HEK293T (cell line): ENCODE data around the gene FAM217A.

ENCODE experiments used
- CTCF ChIA-PET: fragments of 350-600 bp; formaldehyde crosslinking; extraction: SDS; loops from one replicate; lab custom pipeline; 2021; ENCODE audit warnings: antibody characterized with exemption, inconsistent platforms; lab: Yijun Ruan, JAX
- POLR2A ChIA-PET: fragments of 350-600 bp; formaldehyde crosslinking; extraction: SDS; loops from one replicate; lab custom pipeline; 2020; ENCODE audit warnings: antibody characterized with exemption, inconsistent platforms; lab: Yijun Ruan, JAX
- DNase-seq: peaks from one replicate; pipeline ENCODE4 v3.0.0; 2012; ENCODE audit warnings: mixed read lengths; ENCODE audit errors: extremely low spot score
- ARNT ChIP-seq: fragments of 450-650 bp; IDR thresholded peaks from 2 replicates; pipeline ENCODE4 v1.6.1; 2017; ENCODE audit warnings: mild to moderate bottlenecking
- BHLHE40 ChIP-seq: fragments of 450-650 bp; IDR thresholded peaks from 2 replicates; pipeline ENCODE4 v1.6.1; 2016; ENCODE audit warnings: mild to moderate bottlenecking, moderate library complexity, borderline replicate concordance
- CTBP1 ChIP-seq: fragments of 450-650 bp; IDR thresholded peaks from 2 replicates; pipeline ENCODE4 v1.6.1; 2016; ENCODE audit warnings: borderline replicate concordance
- ELF4 ChIP-seq: fragments of 450-650 bp; IDR thresholded peaks from 2 replicates; pipeline ENCODE4 v1.6.1; 2017; ENCODE audit warnings: antibody characterized with exemption
- FOXA1 ChIP-seq: fragments of 450-650 bp; IDR thresholded peaks from 2 replicates; pipeline ENCODE4 v1.6.1; 2016; ENCODE audit warnings: mild to moderate bottlenecking
- FOXK2 ChIP-seq: fragments of 450-650 bp; IDR thresholded peaks from 2 replicates; pipeline ENCODE4 v1.6.1; 2016; ENCODE audit warnings: mild to moderate bottlenecking
- FOXM1 ChIP-seq: fragments of 450-650 bp; IDR thresholded peaks from 2 replicates; pipeline ENCODE4 v1.6.1; 2017; ENCODE audit warnings: mild to moderate bottlenecking, borderline replicate concordance
- HDGF ChIP-seq: fragments of 450-650 bp; IDR thresholded peaks from 2 replicates; pipeline ENCODE4 v1.6.1; 2017; ENCODE audit warnings: antibody characterized with exemption, borderline replicate concordance
- L3MBTL2 ChIP-seq: fragments of 450-650 bp; conservative IDR thresholded peaks from 2 replicates; pipeline ENCODE4 v1.6.1; 2016; ENCODE audit warnings: mild to moderate bottlenecking
- LEF1 ChIP-seq: fragments of 450-650 bp; IDR thresholded peaks from 2 replicates; pipeline ENCODE4 v1.6.1; 2017; ENCODE audit warnings: mild to moderate bottlenecking, borderline replicate concordance
- NFRKB ChIP-seq: fragments of 450-650 bp; IDR thresholded peaks from 2 replicates; pipeline ENCODE4 v1.6.1; 2016; ENCODE audit warnings: mild to moderate bottlenecking, moderate library complexity
- SP1 ChIP-seq: fragments of 450-650 bp; IDR thresholded peaks from 2 replicates; pipeline ENCODE4 v1.6.1; 2017
- SUZ12 ChIP-seq: fragments of 450-650 bp; IDR thresholded peaks from 2 replicates; pipeline ENCODE4 v1.6.1; 2016; ENCODE audit warnings: mild to moderate bottlenecking
- TARDBP ChIP-seq: fragments of 450-650 bp; IDR thresholded peaks from 2 replicates; pipeline ENCODE4 v1.6.1; 2016
- ZNF384 ChIP-seq: fragments of 450-650 bp; IDR thresholded peaks from 2 replicates; pipeline ENCODE4 v1.6.1; 2016
- TF ChIP-seq, protein P1 (sequence below): fragments of 450-650 bp; IDR thresholded peaks from 2 replicates; pipeline ENCODE4 v1.6.1; 2016

The FAM217A gene, protein sequence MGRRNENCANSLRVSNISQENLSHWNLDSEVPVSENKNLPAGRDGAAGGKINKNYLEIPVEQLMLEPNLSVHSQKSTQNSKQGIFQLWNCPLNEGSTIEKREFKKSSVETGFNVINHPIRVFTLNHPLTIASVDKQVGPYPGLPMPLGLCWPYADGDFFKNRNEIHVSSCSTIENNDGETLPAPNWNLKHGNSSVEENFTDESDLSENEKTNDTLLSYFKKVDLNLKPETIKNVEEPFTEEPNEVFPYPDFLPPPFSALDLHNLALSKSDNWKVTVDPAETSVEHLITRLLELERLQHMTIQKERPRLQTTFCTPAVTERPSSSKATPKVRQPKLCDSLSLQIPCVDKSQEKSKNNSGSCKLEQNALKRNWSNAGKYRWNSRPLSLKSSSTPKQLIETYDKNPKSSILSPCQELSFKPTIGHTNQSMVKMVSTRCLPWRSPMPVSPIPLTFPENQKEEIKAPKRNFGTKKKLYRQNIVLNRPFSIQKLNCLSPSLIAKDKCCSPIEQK

DNA sequence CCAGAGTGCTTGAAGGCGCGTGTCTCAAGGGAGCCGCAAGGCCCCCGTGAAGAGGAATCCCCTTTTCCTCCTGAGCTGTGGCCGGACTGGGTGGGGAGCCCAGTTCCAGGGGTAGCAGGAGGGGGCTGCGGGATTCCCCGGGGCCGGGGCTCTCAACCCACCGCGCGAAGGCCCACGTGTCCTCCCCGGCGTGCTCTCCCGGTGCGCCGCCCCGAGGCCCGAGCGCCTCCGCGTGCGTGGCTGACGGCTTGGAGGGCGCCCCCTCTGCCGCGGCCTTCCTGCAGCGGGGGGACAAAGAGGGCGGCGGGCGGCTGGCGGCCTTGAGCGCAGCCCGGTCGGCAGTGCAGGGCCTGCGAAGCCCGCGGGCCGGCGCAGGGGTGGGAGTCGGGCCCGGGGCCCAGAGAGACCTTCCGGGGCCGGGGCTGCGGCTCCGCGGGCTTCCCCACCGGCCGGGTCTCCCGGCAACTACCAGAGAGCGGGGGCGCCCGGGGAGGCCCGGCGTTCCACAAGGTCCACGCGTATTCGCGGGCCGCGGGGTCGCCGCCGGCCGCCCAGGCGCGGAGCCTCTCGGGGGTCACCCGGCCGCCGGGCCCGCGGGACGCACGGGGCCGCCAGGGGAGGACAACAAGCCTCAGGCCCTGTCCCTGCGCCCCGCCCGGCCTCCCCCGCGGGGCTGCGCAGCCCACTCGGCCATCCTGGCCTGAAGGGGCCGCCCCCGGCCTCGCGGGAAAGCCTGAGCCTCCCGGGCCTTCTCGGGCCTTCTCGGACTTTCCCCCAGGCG lies at the start of gene FAM217A:
FAM217A (minus strand) TSS at position 447 of the 781 bp plus-strand sequence. CDS start 1,723 bp downstream, outside the sequence.
- POLR2A ChIA-PET: no interaction called here

DNA sequence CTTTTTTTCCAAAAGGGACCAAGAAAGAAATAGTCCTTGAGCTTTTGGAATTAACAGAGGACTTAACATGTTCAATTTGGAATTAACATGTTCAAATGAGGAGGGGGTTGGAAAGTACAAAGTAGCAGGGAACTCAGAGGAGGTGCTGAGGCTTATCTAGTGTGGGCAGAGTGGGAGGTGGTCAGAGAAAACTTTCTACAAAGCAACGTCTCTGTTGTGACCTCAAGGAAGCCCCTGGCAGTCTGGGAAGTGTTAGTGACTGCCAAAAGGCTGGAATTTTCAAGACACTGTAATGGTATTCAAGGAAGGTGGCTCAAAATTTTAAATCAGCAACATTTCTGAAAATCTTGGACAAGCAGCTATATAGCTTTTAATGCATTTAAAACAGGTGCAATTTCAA lies 49.1 kb upstream of the FAM217A start:
- ChIA-PET POLR2A (interaction anchor here (1.0 kb wide), 1 partner anchor 107 kb away, joined by 3 read pairs; a partner anchor contains a TSS), CTCF (no interaction called here)
- TF ChIP-seq FOXA1 (no peak), ARNT (no peak), L3MBTL2 (no peak), LEF1 (no peak), CTBP1 (no peak), NFRKB (no peak), FOXM1 (no peak), FOXK2 (no peak), SP1 (no peak), ZNF384 (no peak), TARDBP (no peak), BHLHE40 (no peak), HDGF (no peak), ELF4 (no peak), SUZ12 (no peak)
- TF ChIP-seq, protein P1, sequence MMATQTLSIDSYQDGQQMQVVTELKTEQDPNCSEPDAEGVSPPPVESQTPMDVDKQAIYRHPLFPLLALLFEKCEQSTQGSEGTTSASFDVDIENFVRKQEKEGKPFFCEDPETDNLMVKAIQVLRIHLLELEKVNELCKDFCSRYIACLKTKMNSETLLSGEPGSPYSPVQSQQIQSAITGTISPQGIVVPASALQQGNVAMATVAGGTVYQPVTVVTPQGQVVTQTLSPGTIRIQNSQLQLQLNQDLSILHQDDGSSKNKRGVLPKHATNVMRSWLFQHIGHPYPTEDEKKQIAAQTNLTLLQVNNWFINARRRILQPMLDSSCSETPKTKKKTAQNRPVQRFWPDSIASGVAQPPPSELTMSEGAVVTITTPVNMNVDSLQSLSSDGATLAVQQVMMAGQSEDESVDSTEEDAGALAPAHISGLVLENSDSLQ: no peak
- no peak for DNase-seq

More for the DNA sequence above, at the start of gene FAM217A:
- DNase-seq: no peak
- CTCF ChIA-PET: no interaction called here
- TF ChIP-seq FOXK2 (no peak), TARDBP (no peak), ARNT (no peak), HDGF (no peak), FOXM1 (no peak), BHLHE40 (no peak)
- TF ChIP-seq, protein P1: no peak

DNA sequence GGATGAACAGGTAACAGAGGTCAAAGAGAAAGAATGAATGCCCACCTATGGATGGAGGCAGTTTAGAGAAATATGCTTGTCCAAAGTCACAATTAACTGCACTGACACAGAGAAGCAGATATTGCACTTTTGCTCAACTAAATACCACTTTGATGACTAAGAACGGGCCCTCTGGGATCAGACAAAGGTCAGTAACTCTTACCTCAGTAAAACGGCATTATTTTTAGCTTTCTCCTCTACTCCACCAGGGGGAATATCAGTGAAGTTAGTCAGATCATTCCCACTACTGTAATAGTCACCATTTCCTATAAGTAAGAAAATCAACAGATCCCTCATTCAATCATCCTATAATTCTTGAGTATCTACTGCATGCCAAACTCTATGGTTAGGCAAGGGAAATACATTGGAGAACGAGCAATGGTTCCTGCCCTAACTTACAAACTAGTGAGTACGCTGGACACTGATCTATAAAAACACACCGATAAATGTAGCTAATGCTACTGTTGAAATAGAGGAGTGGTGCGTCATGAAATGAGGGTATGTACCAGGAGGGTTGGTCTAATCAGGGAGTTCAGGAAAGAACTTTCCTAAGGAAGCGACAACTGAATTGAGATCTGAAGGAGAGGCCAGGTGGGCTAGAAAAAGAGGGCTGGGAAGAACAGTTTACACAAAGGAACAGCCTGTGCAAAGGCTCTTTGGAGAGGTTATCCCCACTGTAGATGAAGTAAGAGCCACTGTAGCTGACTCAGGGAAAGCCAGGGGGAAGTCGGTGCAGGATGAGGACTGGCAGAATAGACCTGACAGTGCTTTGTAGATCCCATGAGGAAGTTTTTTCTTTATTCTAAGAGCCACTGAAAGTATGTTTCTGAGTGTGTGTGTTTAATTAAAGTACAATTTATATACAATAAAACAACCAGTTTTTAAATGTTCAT lies 47.3 kb upstream of the FAM217A start:
- DNase-seq: no peak
- ChIA-PET POLR2A (interaction anchor here (0.8 kb wide), 1 partner anchor 10 kb away, joined by 4 read pairs; the partner anchor contains the start of gene ECI2), CTCF (no interaction called here)
- no peak for TF ChIP-seq CTBP1
- no peak for TF ChIP-seq NFRKB
- no peak for TF ChIP-seq BHLHE40
- TF ChIP-seq ZNF384: no peak
- TF ChIP-seq, protein P1: no peak
- no peak for TF ChIP-seq TARDBP
- TF ChIP-seq SP1: no peak
- no peak for TF ChIP-seq SUZ12
- TF ChIP-seq L3MBTL2: no peak
- no peak for TF ChIP-seq FOXK2
- TF ChIP-seq ELF4: no peak
- no peak for TF ChIP-seq ARNT
- no peak for TF ChIP-seq LEF1
- no peak for TF ChIP-seq FOXA1

DNA sequence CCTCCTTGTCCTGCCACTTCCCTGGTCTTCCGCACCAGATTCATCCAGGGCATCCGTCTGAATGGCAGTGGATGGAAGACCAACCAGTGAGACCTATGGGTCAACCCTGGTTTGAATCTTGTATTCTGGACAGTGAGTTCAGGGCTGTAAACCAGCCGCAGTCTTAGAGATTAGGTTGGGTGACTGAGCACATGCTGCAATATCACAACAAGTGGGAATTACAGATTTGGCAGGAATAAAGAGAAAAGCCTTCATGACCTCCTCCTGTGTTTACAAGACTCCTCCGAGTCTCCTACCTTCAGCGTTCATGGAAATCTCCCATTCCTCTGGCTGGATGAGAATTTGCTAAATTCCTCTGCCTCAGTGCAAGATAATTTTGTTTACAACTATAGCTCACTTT lies 46.6 kb upstream of the FAM217A start:
- ChIA-PET POLR2A (no interaction called here), CTCF (no interaction called here)
- no peak for DNase-seq

More for the DNA sequence above, 46.6 kb upstream of the FAM217A start:
- TF ChIP-seq L3MBTL2 (no peak), BHLHE40 (no peak), FOXK2 (no peak), FOXA1 (no peak), NFRKB (no peak), ARNT (no peak), CTBP1 (no peak), HDGF (no peak), ZNF384 (no peak), SUZ12 (no peak), ELF4 (no peak), FOXM1 (no peak), SP1 (no peak), LEF1 (no peak), TARDBP (no peak)
- TF ChIP-seq, protein P1: no peak
